OCI-LY3 (cell line): ENCODE data around the gene ADCY6.

Source experiments
- H2AFZ ChIP-seq: fragments of 200-600, 300-600 bp; shearing (Covaris generic); 2 replicates; pipeline ENCODE4 v1.6.0; 2014; ENCODE audit warnings: antibody characterized with exemption, low read depth, low read length
- H3K27ac ChIP-seq: fragments of 200-600, 300-600 bp; sonication (generic); 2 replicates; pipeline ENCODE4 v1.5.1; 2014; ENCODE audit warnings: mild to moderate bottlenecking, low read length, moderate library complexity, mixed read lengths
- H3K27me3 ChIP-seq: fragments of 200-600, 300-600 bp; sonication (generic); 2 replicates; pipeline ENCODE4 v1.6.1; 2014; ENCODE audit warnings: low read depth, low read length, mixed read lengths
- H3K36me3 ChIP-seq: fragments of 200-600, 300-600 bp; sonication (generic); replicated peaks from 2 replicates; pipeline ENCODE3; 2014; ENCODE audit warnings: low read depth, low read length, mixed read lengths
- H3K4me1 ChIP-seq: fragments of 300-600, 200-600 bp; sonication (generic); 2 replicates; pipeline ENCODE4 v1.6.1; 2014; ENCODE audit warnings: low read length, mixed read lengths
- H3K4me2 ChIP-seq: fragments of 200-600, 300-600 bp; sonication (generic); 2 replicates; pipeline ENCODE4 v1.6.1; 2014; ENCODE audit warnings: low read length, mixed read lengths
- H3K4me3 ChIP-seq: fragments of 300-600, 200-600 bp; sonication (generic); 2 replicates; pipeline ENCODE4 v1.5.1; 2014; ENCODE audit warnings: antibody characterized with exemption, mild to moderate bottlenecking, low read length, moderate library complexity
- H3K79me2 ChIP-seq: fragments of 300-600, 200-600 bp; shearing (Covaris generic); 2 replicates; pipeline ENCODE4 v1.6.1; 2014; ENCODE audit warnings: mild to moderate bottlenecking, low read length, mixed read lengths
- H3K9ac ChIP-seq: fragments of 300-600, 200-600 bp; shearing (Covaris generic); 2 replicates; pipeline ENCODE4 v1.6.0; 2014; ENCODE audit warnings: mild to moderate bottlenecking, low read length, moderate library complexity
- H3K9me3 ChIP-seq: fragments of 200-600, 300-600 bp; shearing (Covaris generic); 2 replicates; pipeline ENCODE4 v1.6.1; 2014; ENCODE audit warnings: low read length, mixed read lengths; ENCODE audit not compliant: insufficient read depth
- H4K20me1 ChIP-seq: fragments of 200-600, 300-600 bp; sonication (generic); 2 replicates; pipeline ENCODE4 v1.6.1; 2016; ENCODE audit warnings: low read length, mixed read lengths; ENCODE audit not compliant: insufficient read depth
- CTCF ChIP-seq: fragments of 200-600, 300-600 bp; sonication (generic); IDR thresholded peaks from 2 replicates; pipeline ENCODE4 v1.5.1; 2014; ENCODE audit warnings: antibody characterized with exemption, low read length, low read depth
- EZH2phosphoT487 ChIP-seq: fragments of 200-600 bp; shearing (Covaris generic); IDR thresholded peaks from 2 replicates; pipeline ENCODE4 v1.6.1; 2018; ENCODE audit warnings: antibody characterized with exemption, mixed run types, low read depth

Gene ADCY6

GRCh38 chr12:48814262-48815125 is 25.6 kb upstream of the ADCY6 start:
- Histone ChIP-seq H3K36me3 (no peaks in the 10 kb centered on the region), H3K27ac (peak overlapping the region; percentile 33; the same call in 1 of the 2 replicates), H3K4me3 (peak overlapping the region; percentile 94), H3K79me2 (no peaks in the 10 kb centered on the region), H3K9ac (peak overlapping the region; percentile 89), H3K4me1 (peaks cover 18% of the 10 kb centered on the region), H3K4me2 (peak overlapping the region; percentile 89), H3K9me3 (no peaks in the 10 kb centered on the region), H4K20me1 (no peaks in the 10 kb centered on the region), H3K27me3 (peaks cover 22% of the 10 kb centered on the region), H2AFZ (peak overlapping the region; percentile 98)
- TF ChIP-seq EZH2phosphoT487: no peak
- TF ChIP-seq CTCF: peak; percentile 98

DNA sequence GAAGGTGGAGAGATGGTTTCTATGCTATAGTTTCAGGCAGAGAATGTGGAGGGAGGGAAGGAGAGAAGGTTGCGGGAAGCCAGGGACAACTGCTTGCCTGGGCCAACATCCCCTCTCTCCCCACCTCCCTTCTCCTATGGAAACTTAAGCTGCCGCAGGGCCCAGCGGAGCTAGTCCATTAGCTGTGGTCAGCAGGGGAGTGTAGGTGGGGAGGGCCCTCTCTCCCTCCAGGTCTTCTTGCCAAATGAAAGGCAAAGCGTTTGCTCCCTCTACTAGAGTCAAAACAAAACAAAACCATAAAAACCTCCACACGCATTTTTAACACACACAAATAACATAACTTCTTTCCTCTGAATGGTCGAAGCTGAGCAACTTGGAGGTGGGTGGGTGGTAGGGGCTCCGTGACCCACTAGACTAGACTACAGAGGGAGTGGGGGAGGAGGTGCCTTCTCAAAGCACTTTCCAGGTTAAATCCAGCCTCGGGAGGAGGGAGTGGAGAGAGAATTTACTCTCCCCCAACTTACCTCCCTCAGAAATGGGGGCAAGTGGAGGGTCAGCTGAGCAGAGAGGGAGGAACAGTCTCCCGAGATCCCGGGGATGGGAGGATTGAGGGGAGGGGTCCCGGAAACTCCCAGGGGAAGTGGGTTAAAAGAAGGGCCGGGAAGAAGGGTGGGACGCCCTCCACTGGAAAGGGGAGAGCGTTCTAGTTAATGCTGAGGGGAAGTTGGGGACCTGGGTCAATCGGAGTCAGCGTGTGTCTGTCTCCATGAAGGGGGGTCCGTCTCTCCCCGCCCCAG is 24.8 kb upstream of the ADCY6 start:
- Histone ChIP-seq H3K9ac (peak overlapping the region; percentile 89), H4K20me1 (no peaks in the 10 kb centered on the region), H3K9me3 (no peaks in the 10 kb centered on the region), H3K79me2 (no peaks in the 10 kb centered on the region), H3K4me3 (peak overlapping the region; percentile 94), H3K36me3 (no peaks in the 10 kb centered on the region), H2AFZ (peak overlapping the region; percentile 98), H3K4me1 (peaks cover 15% of the 10 kb centered on the region), H3K27ac (no peak overlapping the region), H3K27me3 (peaks cover 21% of the 10 kb centered on the region), H3K4me2 (peak overlapping the region; percentile 89)
- TF ChIP-seq CTCF: no peak; the same call in 1 of the 2 replicates
- TF ChIP-seq EZH2phosphoT487: no peak

GRCh38 chr12:48812389-48812788 is 23.5 kb upstream of the ADCY6 start:
- TF ChIP-seq EZH2phosphoT487 (no peak), CTCF (no peak)
- Histone ChIP-seq H3K79me2 (no peaks in the 10 kb centered on the region), H3K4me1 (peaks cover 11% of the 10 kb centered on the region), H3K27me3 (peaks cover 13% of the 10 kb centered on the region), H2AFZ (no peak overlapping the region), H4K20me1 (no peaks in the 10 kb centered on the region), H3K36me3 (no peaks in the 10 kb centered on the region), H3K9me3 (no peaks in the 10 kb centered on the region), H3K4me2 (no peak overlapping the region), H3K9ac (no peak overlapping the region), H3K27ac (no peak overlapping the region), H3K4me3 (no peak overlapping the region)

DNA sequence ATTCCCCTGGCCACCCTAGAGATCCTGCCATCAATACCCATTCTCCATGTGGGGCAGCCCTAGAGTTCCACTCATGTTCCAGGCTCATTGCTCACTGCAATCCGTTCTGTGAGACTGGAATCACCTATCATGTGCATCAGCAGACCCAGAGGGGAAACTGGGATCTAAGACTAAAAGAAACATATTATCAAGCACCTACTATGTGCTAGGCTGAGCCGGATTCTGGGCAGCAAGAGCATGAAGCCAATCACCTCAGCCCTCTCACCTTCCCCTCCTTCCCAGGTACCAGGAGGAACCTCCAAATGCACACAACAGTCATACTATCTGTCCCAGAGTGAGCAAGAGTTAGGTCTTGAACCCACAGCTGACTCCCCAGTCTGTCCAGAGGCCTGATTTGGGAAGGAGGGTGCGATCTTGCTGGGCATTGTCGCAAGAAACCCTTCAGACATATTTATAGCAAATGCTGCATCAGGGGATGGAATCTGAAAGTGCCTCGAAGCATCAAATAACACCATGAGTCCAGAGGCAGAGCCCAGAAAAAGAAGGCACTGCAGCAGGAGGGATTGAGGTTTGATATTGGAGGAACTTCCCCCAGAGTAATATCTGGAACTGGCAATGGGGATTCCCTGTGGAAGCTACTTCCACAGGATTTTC is 22.7 kb upstream of the ADCY6 start:
- Histone ChIP-seq H3K4me1 (peaks cover 11% of the 10 kb centered on the region), H4K20me1 (no peaks in the 10 kb centered on the region), H3K27ac (no peak overlapping the region), H3K9ac (no peak overlapping the region), H3K4me3 (no peak overlapping the region), H3K36me3 (no peaks in the 10 kb centered on the region), H2AFZ (no peak overlapping the region), H3K27me3 (peaks cover 5% of the 10 kb centered on the region), H3K4me2 (no peak overlapping the region), H3K9me3 (no peaks in the 10 kb centered on the region), H3K79me2 (no peaks in the 10 kb centered on the region)
- TF ChIP-seq CTCF (no peak), EZH2phosphoT487 (no peak)
